Endothelial cell of umbilical vein (primary cell): ENCODE data around the gene KIF5C. TPM values are rescaled to one million over a fixed set of nuclear protein-coding genes. Genes with fewer than 3 reads are reported as not detected.

Experiments used
- BruUV-seq: library from RNA; stranded (reverse); fragments of 400-500 nt; replicated peaks from 2 replicates; lab custom pipeline; 2021; lab: Mats Ljungman, UMichigan
- CTCF ChIA-PET: fragments of 300-600, 350-600 bp; sonication (Branson Sonifier 250); formaldehyde crosslinking; loops from one replicate; lab custom pipeline; 2021; ENCODE audit warnings: antibody characterized with exemption, inconsistent platforms; lab: Charles Lee
- POLR2A ChIA-PET: fragments of 300-600, 350-600 bp; sonication (Branson Sonifier 250); formaldehyde crosslinking; loops from one replicate; lab custom pipeline; 2021; ENCODE audit warnings: antibody characterized with exemption, inconsistent platforms; lab: Charles Lee
- DNase-seq: peaks from one replicate; pipeline ENCODE4 v3.0.0-alpha.2; 2011; ENCODE audit warnings: low read depth, low spot score
- FAIRE-seq: peaks from 2 replicates; lab custom pipeline; 2011; peaks lifted over from hg19 to GRCh38; lab: Jason Lieb, UNC
- H2AFZ ChIP-seq: 2 replicates; pipeline ENCODE4 v1.6.0; 2012; ENCODE audit warnings: low read depth, low read length, control low read depth, inconsistent platforms
- H3K27ac ChIP-seq: 2 replicates; pipeline ENCODE4 v1.5.1; 2011; ENCODE audit warnings: low read depth, mild to moderate bottlenecking, control low read depth, low read length, moderate library complexity; ENCODE audit not compliant: insufficient read depth
- H3K27me3 ChIP-seq, 2 experiments: 2 replicates each; pipeline versions ENCODE4 v1.6.0 to v1.6.1; 2011; ENCODE audit warnings: low read length in 2 of 2, mixed read lengths in 1 of 2; ENCODE audit not compliant: control insufficient read depth in 2 of 2, insufficient read depth in 2 of 2
- H3K36me3 ChIP-seq, 2 experiments: 2 replicates in 1 of 2; 3 replicates in 1 of 2; pipeline ENCODE4 v1.5.1; 2011; ENCODE audit warnings: low read length in 2 of 2, mild to moderate bottlenecking in 1 of 2, moderate library complexity in 1 of 2; ENCODE audit not compliant: control insufficient read depth in 2 of 2, insufficient read depth in 2 of 2; ENCODE audit errors: extremely low read depth in 1 of 2
- H3K4me1 ChIP-seq: 3 replicates; pipeline ENCODE4 v1.5.1; 2011; ENCODE audit warnings: mild to moderate bottlenecking, low read length; ENCODE audit not compliant: control insufficient read depth, insufficient read depth; ENCODE audit errors: extremely low read depth
- H3K4me2 ChIP-seq: 2 replicates; pipeline ENCODE4 v1.6.1; 2011; ENCODE audit warnings: low read length, control low read depth, mixed read lengths; ENCODE audit not compliant: insufficient read depth
- H3K4me3 ChIP-seq, 3 experiments: fragments of 200-600 bp in 1 of 3; sonication (generic), shearing (Covaris generic) in 1 of 3; replicated peaks in 1 of 3; 2 replicates each; pipeline ENCODE4 v1.5.1; 2011 to 2016; ENCODE audit warnings: control low read depth in 3 of 3, low read length in 3 of 3, mild to moderate bottlenecking in 2 of 3, inconsistent platforms in 1 of 3, low read depth in 1 of 3, moderate library complexity in 1 of 3; ENCODE audit not compliant: insufficient read depth in 1 of 3
- H3K79me2 ChIP-seq: 2 replicates; pipeline ENCODE4 v1.6.0; 2012; ENCODE audit warnings: low read length, inconsistent platforms; ENCODE audit not compliant: control insufficient read depth, insufficient read depth
- H3K9ac ChIP-seq: replicated peaks from 2 replicates; pipeline ENCODE3; 2011; ENCODE audit warnings: low read length, control low read depth; ENCODE audit not compliant: insufficient read depth; ENCODE audit errors: extremely low read depth
- H3K9me1 ChIP-seq: replicated peaks from 3 replicates; pipeline ENCODE4 v1.6.0; 2011; ENCODE audit warnings: mild to moderate bottlenecking, low read length; ENCODE audit not compliant: control insufficient read depth, insufficient read depth; ENCODE audit errors: extremely low read depth
- H3K9me3 ChIP-seq: replicated peaks from 2 replicates; pipeline ENCODE4 v1.5.1; 2012; ENCODE audit warnings: low read length, inconsistent platforms; ENCODE audit not compliant: control insufficient read depth, insufficient read depth
- H4K20me1 ChIP-seq: replicated peaks from 2 replicates; pipeline ENCODE3; 2011; ENCODE audit warnings: mild to moderate bottlenecking, low read length; ENCODE audit not compliant: control insufficient read depth, insufficient read depth; ENCODE audit errors: extremely low read depth
- CTCF ChIP-seq, 2 donors: IDR thresholded peaks; 1 replicate in 1 of 2; 2 replicates in 1 of 2; pipeline ENCODE4 v1.5.1; 2011; ENCODE audit warnings: low read length in 2 of 2, mild to moderate bottlenecking in 2 of 2, moderate library complexity in 2 of 2, control low read depth in 1 of 2, inconsistent platforms in 1 of 2, low read depth in 1 of 2; ENCODE audit not compliant: insufficient read depth in 1 of 2; ENCODE audit errors: extremely low read depth in 1 of 2
- EZH2 ChIP-seq: IDR thresholded peaks from 2 replicates; pipeline ENCODE4 v1.6.1; 2012; ENCODE audit warnings: borderline replicate concordance, low read depth, mild to moderate bottlenecking, moderate library complexity, low read length, inconsistent platforms; ENCODE audit not compliant: severe bottlenecking
- FOS ChIP-seq: IDR thresholded peaks from 2 replicates; pipeline ENCODE4 v1.6.1; 2011; ENCODE audit warnings: mild to moderate bottlenecking, low read length, moderate library complexity, borderline replicate concordance; ENCODE audit not compliant: insufficient read depth
- GATA2 ChIP-seq: IDR thresholded peaks from 2 replicates; pipeline ENCODE4 v1.7.0; 2011; ENCODE audit warnings: low read depth, mild to moderate bottlenecking, moderate library complexity, mixed read lengths, low read length; ENCODE audit not compliant: insufficient read length, insufficient read depth
- JUN ChIP-seq: IDR thresholded peaks from 2 replicates; pipeline ENCODE4 v1.6.1; 2011; ENCODE audit warnings: borderline replicate concordance, low read depth; ENCODE audit not compliant: insufficient read length, insufficient read depth
- MAX ChIP-seq: IDR thresholded peaks from 2 replicates; pipeline ENCODE4 v1.6.1; 2011; ENCODE audit not compliant: insufficient read depth, insufficient read length
- MYC ChIP-seq: IDR thresholded peaks from one replicate; pipeline ENCODE4 v1.6.1; 2011; ENCODE audit warnings: mild to moderate bottlenecking, low read depth, low read length
- POLR2A ChIP-seq: IDR thresholded peaks from 2 replicates; pipeline ENCODE4 v1.6.1; 2012; ENCODE audit warnings: low read depth, mild to moderate bottlenecking, control low read depth, low read length
- POLR2AphosphoS5 ChIP-seq: IDR thresholded peaks from 2 replicates; pipeline ENCODE4 v1.6.1; 2012; ENCODE audit warnings: low read depth, mild to moderate bottlenecking, control low read depth, low read length, moderate library complexity; ENCODE audit not compliant: insufficient read depth
- dilution Hi-C: fragments of 300-500 bp; cut with MboI; formaldehyde crosslinking; loops from one replicate; pipeline ENCODE4 v1.15.0; 2019; ENCODE audit warnings: low sequenced_read_pairs; ENCODE audit not compliant: extremely low pct_ligation_motif_present
- intact Hi-C: fragments of 100-400 bp; cut with micrococcal nuclease; formaldehyde crosslinking; loops from one replicate; pipeline ENCODE4 v1.10.0; 2022
- polyA plus RNA-seq, 4 experiments: library from polyadenylated mRNA; depleted of rRNA in 3 of 4; stranded (reverse) in 3 of 4; unstranded in 1 of 4; fragments of >200 nt; gene quantifications; 2 replicates each; pipeline versions ENCODE4 v1.2.1 to v1.2.3, GENCODE V29; 2011 to 2012; ENCODE audit warnings: missing spikeins in 1 of 4
- total RNA-seq: library from RNA; stranded (reverse); gene quantifications from 2 replicates; pipeline ENCODE4 v1.2.3, GENCODE V29; 2021

KIF5C gene
- total and polyA plus RNA-seq, 2 donors (not counting 3 experiments of a cell fraction or from before 2014, with no cell fraction given): 0.01 to 0.55 TPM

GRCh38 chr2:148876202-148876594 is 1.2 kb downstream of the KIF5C start:
- Histone ChIP-seq H3K9me3 (no peaks in the 10 kb centered on the region), H3K4me1 (no peaks in the 10 kb centered on the region), H3K9ac (no peak overlapping the region), H2AFZ (no peak overlapping the region), H3K4me2 (no peak overlapping the region), H3K36me3 (no peaks in the 10 kb centered on the region), H3K27ac (no peak overlapping the region), H3K79me2 (no peaks in the 10 kb centered on the region), H3K4me3 (no peak overlapping the region), H3K9me1 (no peaks in the 10 kb centered on the region), H4K20me1 (no peaks in the 10 kb centered on the region), H3K27me3 (peaks cover 27 to 39% of the 10 kb centered on the region in 2 experiments)
- CTCF ChIA-PET: no interaction called here
- no peak for TF ChIP-seq MYC
- TF ChIP-seq MAX: no peak
- TF ChIP-seq GATA2: no peak
- no peak for TF ChIP-seq POLR2AphosphoS5
- TF ChIP-seq JUN: no peak
- TF ChIP-seq POLR2A: no peak
- no peak for TF ChIP-seq EZH2
- no peak for TF ChIP-seq CTCF (IDR thresholded peaks at IDR 0.05; ENCODE audit: extremely low read depth in 1 of 2, insufficient read depth in 1 of 2, low read depth in 1 of 2, low read length in 2 of 2)
- no peak for TF ChIP-seq FOS
- DNase-seq (no peak), FAIRE-seq (no peak)
- dilution Hi-C loops (no loop called here), intact Hi-C loops (no loop called here)
- POLR2A ChIA-PET: no interaction called here
- BruUV-seq: no TSS peak
